GM21717 (cell line): Measurements from ENCODE around the gene CALD1.
"Not testable (repeated sequence)": the region's sequence is repeated elsewhere in the genome, so short reads cannot be mapped to it uniquely, and the experiment has no call there.

Source experiments
- ATAC-seq: cut with Tn5 transposase; IDR thresholded peaks from one replicate; pipeline ENCODE4 v1.9.1; 2021; ENCODE audit warnings: mild to moderate bottlenecking, moderate library complexity; ENCODE audit not compliant: unreplicated experiment

Gene CALD1

GRCh38 chr7:134945691-134946090 is 166.3 kb downstream of the CALD1 start:
- no peak for ATAC-seq

GRCh38 chr7:134946260-134946659 is 166.8 kb downstream of the CALD1 start:
- no peak for ATAC-seq

- ATAC-seq, result no peak
Observed at GRCh38 chr7:134947329-134947728, 167.9 kb downstream of the CALD1 start.

GRCh38 chr7:134947831-134948230 is 168.4 kb downstream of the CALD1 start:
- ATAC-seq, result no peak

DNA sequence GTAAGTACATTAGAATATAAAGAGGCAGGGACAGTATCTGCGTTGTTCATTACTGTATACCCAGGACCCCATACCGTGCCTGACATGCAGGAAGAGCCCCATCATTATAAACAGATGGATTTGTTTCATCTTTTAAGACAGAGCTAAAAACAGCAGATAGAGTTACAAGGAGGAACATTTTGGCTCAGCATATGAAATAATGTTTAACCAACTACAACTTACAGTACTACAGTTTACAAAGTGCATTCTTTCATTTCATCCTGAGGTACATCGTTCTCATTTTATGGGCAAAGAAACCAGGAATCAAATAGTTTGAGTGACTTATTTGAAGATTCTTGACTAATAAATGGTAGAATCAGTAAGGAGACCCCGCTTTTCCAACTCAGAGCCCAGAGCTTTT is 168.8 kb downstream of the CALD1 start:
- no peak for ATAC-seq

GRCh38 chr7:134948736-134949135 is 169.3 kb downstream of the CALD1 start:
- ATAC-seq, result no peak

- no peak for ATAC-seq
Observed at GRCh38 chr7:134949171-134949570, 169.7 kb downstream of the CALD1 start.

- ATAC-seq, result no peak
Observed at GRCh38 chr7:134954197-134955082, 175.0 kb downstream of the CALD1 start.

DNA sequence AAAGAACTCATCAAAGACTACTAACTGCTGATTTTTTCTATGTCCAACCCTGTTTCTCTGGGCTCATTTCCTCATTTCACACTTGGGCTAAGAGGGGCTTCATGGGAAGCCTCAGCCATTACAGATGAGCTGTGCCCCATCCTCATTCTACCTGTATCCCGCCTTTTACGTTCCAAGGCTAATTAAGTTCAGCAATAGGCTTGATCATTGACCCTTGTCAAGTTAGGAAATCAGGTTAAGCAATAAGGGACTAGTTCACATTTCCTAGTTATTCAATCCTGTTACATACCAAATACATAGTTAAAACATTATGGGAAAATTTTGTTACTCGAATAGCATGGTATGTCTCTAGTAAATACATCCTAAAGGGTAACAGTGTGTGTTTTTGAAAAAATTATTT is 177.6 kb downstream of the CALD1 start:
- no peak for ATAC-seq

DNA sequence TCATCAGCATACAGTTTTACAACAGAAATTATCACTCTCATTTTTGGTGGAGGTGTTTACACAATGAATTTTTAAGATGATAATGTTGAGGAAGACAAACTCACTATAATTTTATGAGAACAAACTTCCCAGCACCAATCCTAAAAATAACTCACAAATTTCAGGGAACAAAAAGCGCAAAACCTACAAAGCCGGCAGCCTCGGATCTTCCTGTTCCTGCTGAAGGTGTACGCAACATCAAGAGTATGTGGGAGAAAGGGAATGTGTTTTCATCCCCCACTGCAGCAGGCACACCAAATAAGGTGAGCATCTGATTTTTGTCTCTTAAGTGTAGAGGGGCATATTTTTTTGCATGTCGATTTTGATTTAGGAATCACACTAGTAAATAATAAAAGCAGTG is 180.4 kb downstream of the CALD1 start:
- ATAC-seq, result no peak

DNA sequence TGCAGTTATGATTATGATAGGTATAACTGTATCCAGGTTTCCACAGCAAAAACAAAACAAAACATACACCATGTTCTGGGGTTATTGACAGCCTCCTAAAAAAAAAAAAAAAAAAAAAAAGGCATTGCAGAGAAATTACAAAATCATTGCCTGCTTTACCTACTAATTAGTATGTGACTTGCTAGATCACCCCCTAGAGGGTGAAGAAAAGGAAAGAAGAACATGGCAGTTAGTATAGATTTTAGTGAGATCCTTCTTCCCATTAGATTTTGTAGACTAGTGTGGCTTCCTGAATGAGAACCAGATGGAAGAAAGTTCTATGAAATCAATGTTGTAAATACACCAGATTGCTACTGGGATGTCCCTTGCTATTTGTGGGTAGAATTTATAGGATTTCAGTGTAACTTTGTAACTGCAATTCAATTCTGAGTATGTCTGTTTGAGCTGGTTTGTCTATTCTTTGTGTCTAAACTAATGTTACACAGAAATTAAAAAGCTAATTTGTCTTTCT is 182.9 kb downstream of the CALD1 start:
- ATAC-seq, result no peak

GRCh38 chr7:134963036-134963435 is 183.6 kb downstream of the CALD1 start:
- no peak for ATAC-seq

DNA sequence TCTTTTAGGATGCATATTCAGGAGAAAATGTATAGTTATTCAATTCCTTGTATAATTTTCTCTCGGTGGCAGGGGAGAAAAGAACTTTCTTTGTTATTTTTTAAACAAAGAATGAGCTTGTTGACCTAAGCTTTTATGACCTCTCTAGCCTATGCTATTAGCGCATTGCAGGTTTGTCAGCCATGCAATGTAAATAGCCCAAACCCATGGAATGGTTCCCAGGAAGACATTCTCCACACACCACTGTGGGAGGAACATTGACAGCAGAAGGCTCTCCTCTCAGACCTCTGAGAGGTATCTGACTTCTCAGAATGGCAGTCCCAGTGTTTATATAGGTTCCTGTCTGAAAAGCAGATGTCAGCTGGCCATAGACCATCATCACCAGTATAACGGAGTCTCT is 187.3 kb downstream of the CALD1 start:
- ATAC-seq, result no peak

GRCh38 chr7:134968110-134968509 is 188.7 kb downstream of the CALD1 start:
- no peak for ATAC-seq

- ATAC-seq, result not testable (repeated sequence)
Observed at GRCh38 chr7:134981645-134982044, 202.2 kb downstream of the CALD1 start.

GRCh38 chr7:134985894-134986362 is 206.5 kb downstream of the CALD1 start:
- ATAC-seq, result peak; percentile 56

DNA sequence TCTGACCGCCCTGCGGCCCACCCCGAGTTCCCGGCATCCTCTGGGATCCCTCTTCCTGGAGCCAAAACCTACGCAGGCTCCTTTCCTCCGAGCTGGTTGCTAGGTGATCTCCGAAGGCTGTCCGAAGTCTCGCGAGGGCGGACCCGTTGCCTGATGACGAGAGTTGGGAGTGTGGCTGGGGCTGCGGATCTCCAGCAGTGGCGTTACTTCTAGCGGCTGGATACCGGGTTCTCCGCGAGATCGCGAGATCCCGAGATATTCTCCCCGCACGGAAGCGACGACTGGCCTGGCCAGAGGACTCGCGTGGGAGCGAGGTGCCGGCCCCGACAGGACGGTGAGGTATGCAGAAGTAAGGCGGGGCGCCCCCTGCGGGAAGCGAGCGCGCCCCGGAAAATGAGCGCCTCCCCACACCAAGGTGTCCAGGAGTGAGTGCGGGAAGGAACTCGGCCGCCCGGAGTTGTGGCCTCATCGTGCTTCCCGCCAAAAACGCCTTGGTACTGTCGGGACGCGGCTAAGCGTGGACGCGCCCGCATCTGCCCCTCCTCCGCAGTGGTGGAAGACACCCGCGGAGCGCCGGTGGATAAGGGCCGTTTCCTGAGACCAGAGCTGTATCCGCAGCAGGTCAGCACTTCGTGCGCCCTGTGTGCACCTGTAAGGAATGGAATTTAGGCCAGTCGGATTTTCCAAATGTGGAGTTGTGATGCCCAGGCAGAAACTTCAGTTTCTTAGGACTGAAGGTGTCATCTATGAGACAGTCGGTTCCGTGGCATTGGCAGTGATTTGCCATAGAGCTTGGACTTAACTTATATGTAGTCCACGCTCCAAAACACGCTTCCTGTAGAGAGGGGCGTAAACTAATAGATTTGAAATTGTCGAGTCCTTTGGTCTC is 207.2 kb downstream of the CALD1 start, which contains the start of gene AGBL3:
TSS of gene AGBL3 (plus strand) at position 146 of the 889 bp plus-strand sequence. CDS start 1,426 bp downstream, outside the sequence.
- peak; percentile 91 for ATAC-seq

DNA sequence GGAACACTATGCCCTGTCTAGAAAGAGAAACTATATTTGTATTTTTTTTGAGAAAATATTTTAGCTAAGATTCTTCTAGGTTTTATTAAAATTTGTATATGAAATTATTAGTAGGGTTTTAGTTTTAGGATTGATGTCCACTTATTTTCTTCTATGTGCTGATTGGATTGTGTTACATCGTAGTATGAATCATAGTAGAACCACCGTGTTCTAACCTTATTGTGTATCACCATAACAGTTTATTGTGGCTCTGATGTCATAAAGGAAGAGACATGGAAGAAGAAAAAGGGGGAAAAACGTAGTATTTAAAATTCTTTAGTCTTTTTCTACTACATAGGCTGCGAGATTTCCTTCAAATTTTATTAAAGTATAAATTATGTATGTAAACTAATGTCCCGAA is 208.7 kb downstream of the CALD1 start:
- ATAC-seq, result no peak

DNA sequence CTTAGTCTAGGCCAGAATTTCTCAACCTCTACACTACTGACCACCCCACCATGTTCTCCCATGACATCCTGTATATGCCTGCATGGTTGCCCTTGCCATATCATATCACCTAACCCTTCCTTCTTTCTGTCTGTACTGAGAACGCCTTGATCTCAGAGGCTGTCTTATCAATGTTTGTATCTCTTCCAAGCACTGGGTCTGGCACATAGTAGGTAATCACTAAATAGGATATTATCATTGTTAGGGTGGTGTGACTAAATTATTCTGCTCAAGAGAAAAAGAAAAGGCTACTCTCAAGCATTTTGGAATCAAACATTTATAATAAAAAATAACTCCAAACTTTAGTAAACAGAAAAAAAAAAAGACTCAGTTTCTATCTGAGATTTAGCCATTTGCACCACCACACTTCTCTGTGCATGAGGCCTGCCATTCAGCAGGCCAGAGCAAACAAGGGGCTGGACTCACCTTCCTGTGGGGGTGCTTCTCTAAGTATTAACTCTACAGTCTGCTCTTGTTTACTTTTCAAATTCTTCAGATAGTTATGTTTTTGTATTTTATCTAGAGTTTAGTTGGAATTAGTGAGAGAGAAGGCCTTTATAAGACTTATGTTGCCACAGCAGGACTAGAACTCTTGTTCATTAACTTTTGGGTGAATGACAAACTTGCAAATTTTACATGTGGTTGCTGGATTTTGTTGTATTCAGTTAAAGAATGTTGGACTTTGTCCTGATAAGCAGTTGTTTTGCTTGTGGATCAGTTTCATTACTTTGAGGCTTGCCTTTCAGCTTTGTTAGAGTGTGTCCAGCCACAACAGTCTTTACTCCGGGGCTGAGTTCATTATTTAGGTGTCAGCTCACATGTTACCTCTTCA is 212.3 kb downstream of the CALD1 start:
- no peak for ATAC-seq

- peak; percentile 73 for ATAC-seq
Observed at GRCh38 chr7:134992626-134993179, 213.3 kb downstream of the CALD1 start.
